H9 (cell line): ENCODE results near the gene TMEM125. TPM values are rescaled to one million over a fixed set of nuclear protein-coding genes. Genes with fewer than 3 reads are reported as not detected.

Source experiments
- DNase-seq: peaks from one replicate; pipeline ENCODE4 v3.0.0-alpha.2; 2017
- H2AFZ ChIP-seq: one replicate; pipeline ENCODE4 v1.6.1; 2013; ENCODE audit warnings: mild to moderate bottlenecking, low read length, control low read depth, moderate library complexity
- H2AK5ac ChIP-seq: 2 replicates; pipeline ENCODE4 v1.6.1; 2013; ENCODE audit warnings: low read length, control low read depth, mixed read lengths; ENCODE audit not compliant: insufficient read length
- H2BK120ac ChIP-seq: one replicate; pipeline ENCODE4 v1.6.1; 2013; ENCODE audit warnings: low read depth, mild to moderate bottlenecking, low read length, control low read depth, inconsistent platforms; ENCODE audit not compliant: poor library complexity, severe bottlenecking
- H2BK12ac ChIP-seq: 2 replicates; pipeline ENCODE4 v1.6.1; 2013; ENCODE audit warnings: low read length, control low read depth, mixed read lengths, low read depth; ENCODE audit not compliant: insufficient read length
- H2BK15ac ChIP-seq: 2 replicates; pipeline ENCODE4 v1.6.1; 2013; ENCODE audit warnings: low read depth, low read length, control low read depth
- H2BK20ac ChIP-seq: one replicate; pipeline ENCODE4 v1.6.1; 2013; ENCODE audit warnings: low read depth, mild to moderate bottlenecking, low read length, control low read depth, inconsistent platforms; ENCODE audit not compliant: poor library complexity, severe bottlenecking
- H2BK5ac ChIP-seq: 2 replicates; pipeline ENCODE4 v1.6.1; 2013; ENCODE audit warnings: low read length, control low read depth, mixed read lengths; ENCODE audit not compliant: insufficient read length
- H3K14ac ChIP-seq: 2 replicates; pipeline ENCODE4 v1.6.1; 2013; ENCODE audit warnings: low read length, control low read depth; ENCODE audit not compliant: insufficient read depth
- H3K18ac ChIP-seq: 2 replicates; pipeline ENCODE4 v1.6.1; 2013; ENCODE audit warnings: low read depth, mild to moderate bottlenecking, mixed read lengths, low read length, control low read depth; ENCODE audit not compliant: insufficient read length
- H3K23ac ChIP-seq: 2 replicates; pipeline ENCODE4 v1.6.1; 2013; ENCODE audit warnings: low read length, control low read depth, mixed read lengths, low read depth; ENCODE audit not compliant: insufficient read length
- H3K23me2 ChIP-seq: 2 replicates; pipeline ENCODE4 v1.6.1; 2013; ENCODE audit warnings: low read depth, mild to moderate bottlenecking, mixed read lengths, low read length, control low read depth; ENCODE audit not compliant: insufficient read length, poor library complexity, severe bottlenecking
- H3K27ac ChIP-seq: 2 replicates; pipeline ENCODE4 v1.5.1; 2013; ENCODE audit warnings: low read length, control low read depth, mixed read lengths, low read depth; ENCODE audit not compliant: insufficient read length
- H3K27me3 ChIP-seq: 2 replicates; pipeline ENCODE4 v1.6.1; 2013; ENCODE audit warnings: low read length, control low read depth, inconsistent platforms; ENCODE audit not compliant: insufficient read depth
- H3K4ac ChIP-seq: 2 replicates; pipeline ENCODE4 v1.6.1; 2013; ENCODE audit warnings: low read depth, mild to moderate bottlenecking, control low read depth, inconsistent platforms, low read length, moderate library complexity
- H3K4me1 ChIP-seq: 2 replicates; pipeline ENCODE4 v1.6.1; 2013; ENCODE audit warnings: low read length, control low read depth, inconsistent platforms; ENCODE audit not compliant: insufficient read depth
- H3K4me2 ChIP-seq: 2 replicates; pipeline ENCODE4 v1.6.1; 2013; ENCODE audit warnings: low read length, control low read depth, mixed read lengths; ENCODE audit not compliant: insufficient read length, insufficient read depth
- H3K56ac ChIP-seq: 2 replicates; pipeline ENCODE4 v1.6.1; 2013; ENCODE audit warnings: low read depth, mild to moderate bottlenecking, mixed read lengths, low read length, control low read depth; ENCODE audit not compliant: insufficient read length
- H3K79me1 ChIP-seq: 2 replicates; pipeline ENCODE4 v1.6.1; 2013; ENCODE audit warnings: low read depth, mild to moderate bottlenecking, moderate library complexity, low read length, control low read depth, inconsistent platforms; ENCODE audit not compliant: insufficient read depth, poor library complexity, severe bottlenecking
- H3K79me2 ChIP-seq: 2 replicates; pipeline ENCODE4 v1.6.1; 2013; ENCODE audit warnings: low read length, control low read depth, inconsistent platforms; ENCODE audit not compliant: insufficient read depth
- H3K9ac ChIP-seq: 2 replicates; pipeline ENCODE4 v1.6.1; 2013; ENCODE audit warnings: low read length, control low read depth, mixed read lengths; ENCODE audit not compliant: insufficient read length; ENCODE audit errors: extremely low read depth
- H3K9me3 ChIP-seq: one replicate; pipeline ENCODE4 v1.6.1; 2013; ENCODE audit warnings: low read depth, low read length, inconsistent platforms; ENCODE audit not compliant: control insufficient read depth
- H3T11ph ChIP-seq: one replicate; pipeline ENCODE4 v1.6.1; 2013; ENCODE audit warnings: mild to moderate bottlenecking, low read length, control low read depth, inconsistent platforms
- H4K20me1 ChIP-seq: one replicate; pipeline ENCODE4 v1.6.1; 2013; ENCODE audit not compliant: control insufficient read depth, insufficient read length, insufficient read depth
- H4K5ac ChIP-seq: 2 replicates; pipeline ENCODE4 v1.6.1; 2013; ENCODE audit warnings: low read depth, mild to moderate bottlenecking, mixed read lengths, low read length, control low read depth; ENCODE audit not compliant: insufficient read length
- H4K8ac ChIP-seq: replicated peaks from 2 replicates; pipeline ENCODE4 v1.6.1; 2013; ENCODE audit warnings: low read length, control low read depth, mixed read lengths, low read depth; ENCODE audit not compliant: insufficient read length
- H4K91ac ChIP-seq: 2 replicates; pipeline ENCODE4 v1.6.1; 2013; ENCODE audit warnings: low read depth, mild to moderate bottlenecking, moderate library complexity, mixed read lengths, low read length, control low read depth; ENCODE audit not compliant: insufficient read length
- H3K27ac Mint-ChIP-seq, 3 experiments: 2 replicates in 2 of 3; 3 replicates in 1 of 3; pipeline ENCODE4 v1.8.0; 2020 to 2021; ENCODE audit warnings: mixed read lengths in 3 of 3, mild to moderate bottlenecking in 1 of 3, moderate library complexity in 1 of 3
- H3K27me3 Mint-ChIP-seq: 2 replicates; pipeline ENCODE4 v1.8.0; 2021; ENCODE audit warnings: low read depth, mild to moderate bottlenecking, moderate library complexity, mixed read lengths
- H3K36me3 Mint-ChIP-seq, 3 experiments: 2 replicates in 2 of 3; 3 replicates in 1 of 3; pipeline ENCODE4 v1.8.0; 2020 to 2021; ENCODE audit warnings: low read depth in 3 of 3, mixed read lengths in 3 of 3; ENCODE audit not compliant: insufficient read depth in 1 of 3
- H3K4me1 Mint-ChIP-seq, 2 experiments: 2 replicates each; pipeline ENCODE4 v1.8.0; 2020; ENCODE audit warnings: mixed read lengths in 2 of 2
- H3K4me3 Mint-ChIP-seq, 2 experiments: 2 replicates in 1 of 2; 3 replicates in 1 of 2; pipeline ENCODE4 v1.8.0; 2020 to 2021; ENCODE audit warnings: mild to moderate bottlenecking in 2 of 2, mixed read lengths in 2 of 2, moderate library complexity in 1 of 2
- H3K9me3 Mint-ChIP-seq, 2 experiments: 2 replicates in 1 of 2; 3 replicates in 1 of 2; pipeline ENCODE4 v1.8.0; 2020; ENCODE audit warnings: mild to moderate bottlenecking in 2 of 2, mixed read lengths in 2 of 2, moderate library complexity in 1 of 2
- CTCF ChIP-seq: fragments of 200-600 bp; sonication (generic); conservative IDR thresholded peaks from 3 replicates; pipeline ENCODE4 v1.8.0; 2021; ENCODE audit warnings: antibody characterized with exemption, mild to moderate bottlenecking
- WGBS: extraction: QIAGEN DNeasy Blood & Tissue Kit; methylation state at CpG from one replicate; pipeline ENCODE4 v1.1.7; 2013; ENCODE audit warnings: missing lambda C conversion rate, low lambda C conversion rate, mixed read lengths; ENCODE audit not compliant: insufficient read length; ENCODE audit errors: extremely low coverage; 5-methylcytosine and 5-hydroxymethylcytosine counted together
- total RNA-seq: library from RNA; stranded (reverse); gene quantifications from 2 replicates; pipeline ENCODE4 v1.2.1, GENCODE V29; 2021

Gene TMEM125
- total RNA-seq, 1 experiment from 2014 or later, result 19.6 TPM

GRCh38 chr1:43225168-43225567, 44.6 kb upstream of the TMEM125 start:
- Mint-ChIP-seq H3K27me3 (peaks cover 8% of the 10 kb centered on the region), H3K27ac (no peak overlapping the region; a peak in 1 of 7 replicates), H3K9me3 (no peaks in the 10 kb centered on the region), H3K4me1 (peaks cover 10 to 20% of the 10 kb centered on the region in 2 experiments), H3K36me3 (no peaks in the 10 kb centered on the region), H3K4me3 (no peak overlapping the region)
- Histone ChIP-seq H2BK5ac (no peak overlapping the region), H3K4me1 (no peaks in the 10 kb centered on the region), H3K79me2 (no peaks in the 10 kb centered on the region), H3K27me3 (no peaks in the 10 kb centered on the region), H4K91ac (no peak overlapping the region), H3K9ac (no peak overlapping the region), H3K9me3 (no peaks in the 10 kb centered on the region), H2AFZ (no peak overlapping the region), H2BK15ac (no peak overlapping the region), H3K18ac (no peak overlapping the region), H2BK120ac (no peak overlapping the region), H2BK20ac (no peak overlapping the region), H3T11ph (no peak overlapping the region), H4K8ac (no peak overlapping the region), H3K4me2 (no peak overlapping the region), H3K79me1 (no peaks in the 10 kb centered on the region), H2BK12ac (no peak overlapping the region), H3K27ac (no peak overlapping the region), H2AK5ac (no peak overlapping the region), H3K4ac (no peak overlapping the region), H4K5ac (no peak overlapping the region), H3K23me2 (no peaks in the 10 kb centered on the region), H4K20me1 (no peaks in the 10 kb centered on the region), H3K56ac (no peak overlapping the region), H3K14ac (no peak overlapping the region), H3K23ac (no peak overlapping the region)
- no CpG with 5 or more reads among the region's 3 CpGs for WGBS
- TF ChIP-seq CTCF, result no peak
- DNase-seq, result no peak
